CD4-positive, alpha-beta memory T cell (primary cell): ENCODE measurements around the gene KRTAP17-1. TPM values are rescaled to one million over a fixed set of nuclear protein-coding genes. Genes with fewer than 3 reads are reported as not detected.

ENCODE experiments used
- CTCF ChIA-PET: fragments of 350-600 bp; sonication (Branson Sonifier 250); formaldehyde crosslinking; loops from one replicate; lab custom pipeline; 2021; ENCODE audit warnings: inconsistent platforms; ENCODE audit not compliant: partially characterized antibody; lab: Charles Lee
- POLR2A ChIA-PET: fragments of 350-600 bp; sonication (Branson Sonifier 250); formaldehyde crosslinking; loops from one replicate; lab custom pipeline; 2021; ENCODE audit not compliant: partially characterized antibody; lab: Charles Lee
- DNase-seq, 5 donors: peaks; one replicate each; pipeline versions ENCODE4 v3.0.0 to v3.0.0-alpha.2; 2020 to 2022; ENCODE audit warnings: mixed read lengths in 1 of 5
- H3K27ac ChIP-seq: one replicate; pipeline ENCODE4 v1.7.0; 2013; ENCODE audit warnings: low read depth, low read length
- H3K27me3 ChIP-seq: 2 replicates; pipeline ENCODE4 v1.7.0; 2013; ENCODE audit warnings: mild to moderate bottlenecking, low read length, moderate library complexity; ENCODE audit not compliant: insufficient read depth
- H3K36me3 ChIP-seq: 2 replicates; pipeline ENCODE4 v1.7.0; 2013; ENCODE audit warnings: mild to moderate bottlenecking, low read length, moderate library complexity; ENCODE audit not compliant: insufficient read depth
- H3K4me1 ChIP-seq: 2 replicates; pipeline ENCODE4 v1.7.0; 2013; ENCODE audit warnings: mild to moderate bottlenecking, low read length, moderate library complexity; ENCODE audit not compliant: insufficient read depth
- H3K4me3 ChIP-seq, 2 donors: one replicate each; pipeline ENCODE4 v1.7.0; 2013; ENCODE audit warnings: low read length in 2 of 2, mild to moderate bottlenecking in 1 of 2
- H3K9me3 ChIP-seq, 2 donors: one replicate each; pipeline ENCODE4 v1.7.0; 2013; ENCODE audit warnings: low read length in 2 of 2, control low read depth in 1 of 2; ENCODE audit not compliant: control insufficient read depth in 1 of 2
- H3K27ac Mint-ChIP-seq, 7 donors: one replicate each; pipeline ENCODE4 v1.8.0; 2020 to 2021; ENCODE audit warnings: mixed read lengths in 7 of 7, mild to moderate bottlenecking in 6 of 7, inconsistent platforms in 3 of 7, moderate library complexity in 3 of 7
- H3K27me3 Mint-ChIP-seq, 2 donors: one replicate each; pipeline ENCODE4 v1.8.0; 2020 to 2021; ENCODE audit warnings: mixed read lengths in 2 of 2
- H3K36me3 Mint-ChIP-seq, 2 donors: one replicate each; pipeline ENCODE4 v1.8.0; 2020 to 2021; ENCODE audit warnings: mixed read lengths in 2 of 2, inconsistent platforms in 1 of 2, mild to moderate bottlenecking in 1 of 2
- H3K4me1 Mint-ChIP-seq, 4 donors: one replicate each; pipeline ENCODE4 v1.8.0; 2020 to 2021; ENCODE audit warnings: mixed read lengths in 4 of 4, mild to moderate bottlenecking in 1 of 4
- H3K4me3 Mint-ChIP-seq, 8 donors: one replicate each; pipeline ENCODE4 v1.8.0; 2020 to 2021; ENCODE audit warnings: mixed read lengths in 8 of 8, mild to moderate bottlenecking in 7 of 8, moderate library complexity in 6 of 8, inconsistent platforms in 3 of 8
- H3K9me3 Mint-ChIP-seq, 8 donors: one replicate each; pipeline ENCODE4 v1.8.0; 2020 to 2021; ENCODE audit warnings: mixed read lengths in 8 of 8, mild to moderate bottlenecking in 5 of 8, inconsistent platforms in 3 of 8, moderate library complexity in 1 of 8
- intact Hi-C: fragments of 100-400 bp; cut with micrococcal nuclease; formaldehyde crosslinking; loops from one replicate; pipeline ENCODE4 v1.15.1; 2023
- polyA plus RNA-seq, 2 donors: library from polyadenylated mRNA; unstranded; fragments of 300-500 nt; fragmentation: Illumina TruSeq; gene quantifications; one replicate each; pipeline ENCODE4 v1.2.3, GENCODE V29; 2021
- total RNA-seq, 2 experiments: library from RNA; stranded (reverse); gene quantifications; one replicate each; pipeline ENCODE4 v1.2.3, GENCODE V29; 2021

Gene KRTAP17-1
- total and polyA plus RNA-seq, 4 experiments from 2014 or later = not detected

DNA sequence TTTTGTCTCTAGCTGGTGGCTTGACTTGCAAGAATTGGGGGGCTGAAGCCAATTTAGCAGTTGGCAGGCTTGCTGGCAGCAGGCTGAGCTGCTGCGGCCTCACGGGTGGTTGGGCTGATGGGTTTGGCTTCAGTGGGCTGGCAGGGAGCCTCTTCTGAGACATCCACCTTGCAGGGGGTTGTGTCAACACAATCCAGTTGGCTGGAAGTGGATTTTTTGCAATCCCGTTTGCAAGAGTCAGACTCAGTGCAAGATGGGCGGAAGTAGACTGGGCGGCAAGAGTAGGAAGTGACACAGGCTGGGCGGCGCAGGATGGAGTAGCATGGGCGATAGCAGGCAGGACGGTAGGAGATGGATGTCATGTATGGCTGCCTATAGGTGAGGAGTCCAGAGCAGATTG is 7.9 kb downstream of the KRTAP17-1 start:
- Histone ChIP-seq H3K27me3 (no peaks in the 10 kb centered on the region), H3K4me1 (peaks cover 59% of the 10 kb centered on the region), H3K9me3 (no peaks in the 10 kb centered on the region), H3K27ac (peak overlapping the region; percentile 62), H3K4me3 (no peak overlapping the region), H3K36me3 (no peaks in the 10 kb centered on the region)
- peaks cover 53 to 63% (median 58%) of the 10 kb centered on the region in 4 donors for H3K4me1 Mint-ChIP-seq
- intact Hi-C loops = loop anchor here (1.0 to 5.0 kb wide), 3 partner anchors 32 to 180 kb away; no protein-coding TSS in a partner anchor
- peak overlapping the region; percentile 96 to 98 (median 97) for H3K27ac Mint-ChIP-seq
- no peaks in the 10 kb centered on the region for H3K27me3 Mint-ChIP-seq
- POLR2A ChIA-PET = interaction anchor here (1.3 to 3.1 kb wide), 12 partner anchors 13 to 383 kb away, joined by 3 to 75 read pairs (median 8); partner anchors contain the start of genes EIF1 and KRTAP4-6
- no peaks in the 10 kb centered on the region for H3K9me3 Mint-ChIP-seq
- H3K4me3 Mint-ChIP-seq = peak overlapping the region; percentile 65 to 82 (median 78)
- H3K36me3 Mint-ChIP-seq = no peaks in the 10 kb centered on the region
- DNase-seq = no peak
- CTCF ChIA-PET = interaction anchor here (1.0 to 3.4 kb wide), 8 partner anchors 14 to 398 kb away, joined by 3 to 55 read pairs (median 6); no protein-coding TSS in a partner anchor

DNA sequence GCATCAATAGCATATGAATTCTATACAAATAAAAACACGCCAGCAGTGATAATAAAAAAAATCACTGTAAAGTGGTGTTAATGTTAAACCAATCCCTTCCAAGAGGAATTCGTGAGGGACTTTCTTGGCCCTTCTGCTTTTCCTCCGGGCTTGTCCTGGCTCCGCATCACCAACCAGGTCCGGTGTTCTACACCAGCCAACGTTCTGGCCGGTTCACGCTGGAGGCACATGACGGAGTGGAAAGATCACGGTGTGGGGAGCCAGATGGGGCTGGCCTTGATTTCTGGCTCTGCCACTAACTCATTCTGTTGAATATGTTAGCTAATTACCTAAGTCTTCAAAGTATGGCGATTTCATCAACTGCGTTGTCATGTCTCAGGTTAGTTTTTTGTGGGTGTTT is 11.4 kb downstream of the KRTAP17-1 start:
- Mint-ChIP-seq H3K36me3 (peaks cover 0 to 4% of the 10 kb centered on the region in 2 donors), H3K27ac (no peak overlapping the region), H3K9me3 (peaks cover 0 to 12% (median 3%) of the 10 kb centered on the region in 8 donors), H3K4me3 (no peak overlapping the region), H3K27me3 (no peaks in the 10 kb centered on the region), H3K4me1 (peaks cover 36 to 47% (median 42%) of the 10 kb centered on the region in 4 donors)
- DNase-seq = no peak
- no peaks in the 10 kb centered on the region for H3K27me3 ChIP-seq
- no peaks in the 10 kb centered on the region for H3K9me3 ChIP-seq
- ChIA-PET POLR2A (no interaction called here), CTCF (interaction anchor here (3.8 kb wide), 1 partner anchor 17 kb away, joined by 18 read pairs; no protein-coding TSS in a partner anchor)
- no peaks in the 10 kb centered on the region for H3K36me3 ChIP-seq
- H3K27ac ChIP-seq = no peak overlapping the region
- intact Hi-C loops = no loop called here
- no peak overlapping the region for H3K4me3 ChIP-seq
- peaks cover 32% of the 10 kb centered on the region for H3K4me1 ChIP-seq

DNA sequence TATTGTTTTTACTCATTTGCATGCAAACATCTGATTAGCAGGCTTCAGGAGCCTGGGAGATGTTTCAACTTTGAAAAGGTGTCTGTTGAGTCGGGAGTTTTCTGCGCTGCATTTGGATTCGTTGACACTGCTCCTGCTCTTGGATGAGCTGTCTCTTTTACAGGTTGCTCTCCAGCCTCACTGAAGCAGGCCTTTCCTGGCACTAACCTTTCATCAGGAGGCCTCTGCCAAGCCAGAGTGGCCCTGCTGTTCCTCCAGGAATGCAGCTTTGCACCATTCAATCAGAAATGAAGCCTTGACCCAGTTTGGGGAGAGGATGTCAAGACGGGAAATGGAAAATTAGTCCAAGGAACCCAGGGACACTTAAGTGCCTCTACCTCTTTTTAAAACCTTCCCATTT is 12.5 kb downstream of the KRTAP17-1 start:
- ChIA-PET POLR2A (no interaction called here), CTCF (interaction anchor here (3.8 kb wide), 1 partner anchor 18 kb away, joined by 18 read pairs; no protein-coding TSS in a partner anchor)
- intact Hi-C loops = no loop called here
- Mint-ChIP-seq H3K9me3 (peaks cover 0 to 12% (median 3%) of the 10 kb centered on the region in 8 donors), H3K27me3 (no peaks in the 10 kb centered on the region), H3K27ac (no peak overlapping the region), H3K4me3 (no peak overlapping the region), H3K36me3 (peaks cover 0 to 4% of the 10 kb centered on the region in 2 donors), H3K4me1 (peaks cover 25 to 36% (median 31%) of the 10 kb centered on the region in 4 donors)
- no peak for DNase-seq
- no peaks in the 10 kb centered on the region for H3K27me3 ChIP-seq
- H3K4me3 ChIP-seq = no peak overlapping the region
- H3K36me3 ChIP-seq = no peaks in the 10 kb centered on the region
- H3K4me1 ChIP-seq = peaks cover 21% of the 10 kb centered on the region
- H3K9me3 ChIP-seq = no peaks in the 10 kb centered on the region
- no peak overlapping the region for H3K27ac ChIP-seq

DNA sequence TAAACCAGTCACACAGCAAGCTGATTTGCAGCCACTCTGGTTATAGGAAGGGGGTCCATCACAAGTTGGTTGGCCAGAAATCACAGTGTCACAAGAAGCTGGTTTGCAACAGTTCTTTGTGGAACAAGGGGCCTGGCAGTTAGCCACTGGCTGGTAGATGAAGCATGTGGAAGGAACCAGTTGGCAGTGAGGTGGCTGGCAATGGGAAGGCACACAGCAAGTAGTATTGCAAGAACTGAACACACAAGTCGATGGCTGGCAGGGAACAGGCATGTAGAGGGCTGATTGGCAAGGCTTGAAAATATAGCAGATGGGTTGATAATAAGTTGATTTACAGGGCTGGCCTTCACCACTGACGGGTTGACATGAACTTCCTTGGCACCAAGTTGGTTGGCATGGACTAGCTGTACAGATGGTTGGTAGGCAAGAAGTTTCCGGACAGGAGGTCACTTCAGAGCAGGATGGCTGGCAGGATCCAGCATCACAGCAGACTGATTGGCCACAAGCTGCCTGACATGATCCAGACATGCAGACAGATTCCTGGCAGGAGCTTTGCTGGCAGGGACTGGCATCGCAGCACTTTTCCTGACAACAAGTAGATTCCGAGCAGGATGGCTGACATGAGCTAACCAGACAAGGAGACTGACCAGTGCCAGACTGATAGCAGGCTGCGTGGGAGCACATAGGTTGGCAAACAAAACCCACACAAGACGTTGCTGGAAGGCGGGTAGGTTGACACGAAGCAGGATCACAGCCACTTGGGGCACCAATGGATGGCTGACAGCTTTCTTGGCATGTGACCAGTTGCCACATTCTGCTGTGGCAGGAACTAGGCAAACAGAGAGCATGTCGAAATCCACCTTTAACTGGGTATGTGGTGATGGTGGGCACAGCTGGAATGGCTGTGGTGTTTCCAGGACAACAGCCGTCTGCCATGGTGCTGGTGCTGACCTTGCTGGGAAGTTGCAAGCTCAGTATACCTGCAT is 13.3 kb downstream of the KRTAP17-1 start, which contains the start of gene KRTAP29-1:
Gene KRTAP29-1, minus strand, starts transcription at position 936 of the 986 bp plus-strand sequence. Its CDS starts 0 bp downstream, at position 936.
- ChIA-PET CTCF (interaction anchor here (3.8 kb wide), 1 partner anchor 19 kb away, joined by 18 read pairs; no protein-coding TSS in a partner anchor), POLR2A (no interaction called here)
- H3K27me3 Mint-ChIP-seq = no peaks in the 10 kb centered on the region
- peaks cover 0 to 4% of the 10 kb centered on the region in 2 donors for H3K36me3 Mint-ChIP-seq
- no peaks in the 10 kb centered on the region for H3K36me3 ChIP-seq
- DNase-seq = no peak
- H3K27ac Mint-ChIP-seq = peak within 1 kb of the TSS in 2 of 7 donors; percentile 62 to 73
- no peak within 1 kb of the TSS for H3K27ac ChIP-seq
- H3K9me3 ChIP-seq = no peaks in the 10 kb centered on the region
- H3K4me3 ChIP-seq = no peak within 1 kb of the TSS
- H3K27me3 ChIP-seq = no peaks in the 10 kb centered on the region
- H3K4me3 Mint-ChIP-seq = peak within 1 kb of the TSS in 1 of 8 donors; percentile 7
- H3K4me1 ChIP-seq = peaks cover 13% of the 10 kb centered on the region
- intact Hi-C loops = no loop called here
- H3K4me1 Mint-ChIP-seq = peaks cover 17 to 28% (median 24%) of the 10 kb centered on the region in 4 donors
- peaks cover 0 to 12% (median 3%) of the 10 kb centered on the region in 8 donors for H3K9me3 Mint-ChIP-seq

DNA sequence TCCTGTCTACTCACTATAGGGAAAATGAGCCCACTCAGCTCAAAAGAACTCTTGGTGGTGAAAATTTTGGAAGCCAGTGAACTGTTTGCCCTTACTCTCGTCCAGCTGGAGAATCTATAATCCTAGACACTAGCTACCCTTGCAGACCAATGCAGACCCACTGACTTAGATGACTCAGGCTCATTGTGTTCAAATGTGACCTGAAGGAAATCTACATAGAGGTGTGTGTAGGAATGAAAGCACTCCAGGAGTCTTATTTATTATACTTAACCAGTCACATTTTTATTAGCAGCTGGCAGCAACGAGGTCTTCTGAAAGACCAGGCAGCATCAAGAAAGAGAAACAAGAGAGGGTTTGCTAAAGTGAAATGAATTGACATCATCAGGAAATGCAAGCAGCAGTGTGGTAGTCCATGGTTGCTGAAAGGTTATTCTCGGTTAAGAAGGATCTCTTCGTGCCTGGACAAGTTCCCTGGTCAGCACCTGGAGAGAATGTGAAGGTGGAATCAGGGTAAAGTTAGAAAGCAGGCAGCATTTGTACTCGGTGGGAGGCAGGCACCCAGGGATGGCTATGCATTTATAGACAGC is 14.2 kb downstream of the KRTAP17-1 start:
- ChIA-PET POLR2A (no interaction called here), CTCF (interaction anchor here (3.8 kb wide), 1 partner anchor 20 kb away, joined by 18 read pairs; no protein-coding TSS in a partner anchor)
- Mint-ChIP-seq H3K4me3 (no peak overlapping the region), H3K36me3 (peaks cover 0 to 4% of the 10 kb centered on the region in 2 donors), H3K4me1 (peaks cover 9 to 19% (median 14%) of the 10 kb centered on the region in 4 donors), H3K27me3 (no peaks in the 10 kb centered on the region), H3K9me3 (peaks cover 0 to 12% (median 3%) of the 10 kb centered on the region in 8 donors), H3K27ac (no peak overlapping the region)
- no peak overlapping the region for H3K27ac ChIP-seq
- peaks cover 4% of the 10 kb centered on the region for H3K4me1 ChIP-seq
- no peak for DNase-seq
- intact Hi-C loops = no loop called here
- H3K27me3 ChIP-seq = no peaks in the 10 kb centered on the region
- H3K4me3 ChIP-seq = no peak overlapping the region
- H3K9me3 ChIP-seq = no peaks in the 10 kb centered on the region
- H3K36me3 ChIP-seq = no peaks in the 10 kb centered on the region

DNA sequence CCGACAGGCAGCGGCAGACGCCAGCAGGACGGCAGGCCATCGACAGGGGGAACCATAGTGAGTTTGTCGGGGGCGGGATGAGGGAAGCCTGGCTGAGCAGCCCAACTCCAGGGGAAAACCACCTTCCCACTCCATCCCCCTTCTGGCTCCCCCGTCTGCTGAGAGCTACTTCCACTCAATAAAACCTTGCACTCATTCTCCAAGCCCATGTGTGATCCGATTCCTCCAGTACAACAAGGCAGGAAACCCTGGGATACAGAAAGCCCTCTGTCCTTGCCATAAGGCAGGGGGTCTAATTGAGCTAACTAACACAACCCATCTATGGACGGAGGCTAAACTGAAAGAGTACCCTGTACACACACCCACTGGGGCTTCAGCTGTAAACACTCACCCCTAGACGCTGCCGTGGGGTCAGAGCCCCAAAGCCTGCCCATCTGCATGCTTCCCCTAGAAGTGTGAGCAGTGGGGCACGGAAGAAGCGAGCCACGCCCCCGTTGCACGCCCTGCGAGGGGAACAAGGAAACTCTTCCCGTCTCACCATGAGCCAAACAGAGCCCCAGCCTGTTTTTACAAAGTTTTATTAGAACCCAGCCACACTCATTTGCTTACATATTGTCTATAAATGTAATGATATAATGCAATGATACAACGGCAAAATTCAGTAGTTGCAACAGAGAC is 16.9 kb downstream of the KRTAP17-1 start:
- Mint-ChIP-seq H3K4me1 (peaks cover 3 to 14% (median 8%) of the 10 kb centered on the region in 4 donors), H3K36me3 (peaks cover 0 to 4% of the 10 kb centered on the region in 2 donors), H3K27ac (peak overlapping the region in 1 of 7 donors; percentile 62), H3K27me3 (no peaks in the 10 kb centered on the region), H3K9me3 (peaks cover 0 to 12% (median 3%) of the 10 kb centered on the region in 8 donors), H3K4me3 (no peak overlapping the region)
- Histone ChIP-seq H3K36me3 (no peaks in the 10 kb centered on the region), H3K27ac (no peak overlapping the region), H3K4me3 (no peak overlapping the region), H3K27me3 (no peaks in the 10 kb centered on the region), H3K4me1 (no peaks in the 10 kb centered on the region), H3K9me3 (no peaks in the 10 kb centered on the region)
- no peak for DNase-seq
- intact Hi-C loops = no loop called here
- ChIA-PET CTCF (no interaction called here), POLR2A (no interaction called here)
